Mesenteric fat pad (tissue), 1 donor: ENCODE measurements around the gene PRR14L. TPM values are rescaled to one million over a fixed set of nuclear protein-coding genes. Genes with fewer than 3 reads are reported as not detected.
"Not testable (repeated sequence)": the region's sequence is repeated elsewhere in the genome, so short reads cannot be mapped to it uniquely, and the experiment has no call there.

Experiments
- DNase-seq: peaks from one replicate; pipeline ENCODE4 v3.0.0-alpha.2; 2020; ENCODE audit warnings: low spot score
- total RNA-seq: library from RNA; stranded (reverse); fragmentation: NEBNext Ultra II Directional; extraction: Animal tissue kit (Norgen Biotek cat#: 25700); gene quantifications from one replicate; pipeline ENCODE4 v1.2.1, GENCODE V29; 2021
- donor health status: DM: yes; HTN: yes; CAD: no.

PRR14L gene
- total RNA-seq, 1 donor from 2014 or later = 39.7 TPM

GRCh38 chr22:31683181-31684105 is 66.5 kb downstream of the PRR14L start:
- DNase-seq = no peak

GRCh38 chr22:31682751-31683150 is 67.2 kb downstream of the PRR14L start:
- DNase-seq = no peak

GRCh38 chr22:31681349-31682345 is 68.3 kb downstream of the PRR14L start:
- no peak for DNase-seq

GRCh38 chr22:31680861-31681341 is 69.0 kb downstream of the PRR14L start:
- DNase-seq = no peak

- DNase-seq = no peak
These were observed 71.2 kb downstream of the PRR14L start for GRCh38 chr22:31678748-31679147.

- peak; percentile 98 for DNase-seq
These were observed 73.2 kb downstream of the PRR14L start for GRCh38 chr22:31676700-31677099.

- not testable (repeated sequence) for DNase-seq
These were observed 75.7 kb downstream of the PRR14L start for GRCh38 chr22:31674219-31674618.

GRCh38 chr22:31668849-31669248 is 81.1 kb downstream of the PRR14L start:
- DNase-seq = not testable (repeated sequence)

GRCh38 chr22:31662668-31663037 is 87.3 kb downstream of the PRR14L start:
- no peak for DNase-seq

GRCh38 chr22:31661851-31662667 is 87.9 kb downstream of the PRR14L start, which contains the start of gene PISD:
PISD (minus strand) TSS chr22:31662215; CDS start chr22:31662208, 7 bp downstream.
- DNase-seq = peak; percentile 96

GRCh38 chr22:31660860-31661341 is 89.0 kb downstream of the PRR14L start:
- DNase-seq = not testable (repeated sequence)

GRCh38 chr22:31659246-31659645 is 90.7 kb downstream of the PRR14L start:
- no peak for DNase-seq

GRCh38 chr22:31654408-31654807 is 95.5 kb downstream of the PRR14L start:
- DNase-seq = no peak

- DNase-seq = no peak
These were observed 96.0 kb downstream of the PRR14L start for GRCh38 chr22:31653944-31654343.

- DNase-seq = no peak
These were observed 96.8 kb downstream of the PRR14L start for GRCh38 chr22:31652911-31653684.

- DNase-seq = no peak
These were observed 97.8 kb downstream of the PRR14L start for GRCh38 chr22:31652088-31652487.

GRCh38 chr22:31651664-31652063 is 98.3 kb downstream of the PRR14L start:
- no peak for DNase-seq

GRCh38 chr22:31650391-31650790 is 99.5 kb downstream of the PRR14L start:
- DNase-seq = no peak

- no peak for DNase-seq
These were observed 102.2 kb downstream of the PRR14L start for GRCh38 chr22:31647523-31648320.
